ENCODE measurements around the gene ACSF3.

The ACSF3 gene

GRCh38 chr16:89145406-89146161 lies 51.9 kb downstream of the ACSF3 start:
- no peak for DNase-seq (ENCODE audit: low spot score)

- DNase-seq (ENCODE audit: low spot score) = no peak
Measured at GRCh38 chr16:89146211-89147005, 52.8 kb downstream of the ACSF3 start.

- no peak for DNase-seq (ENCODE audit: low spot score)
Measured at GRCh38 chr16:89147085-89147817, 53.6 kb downstream of the ACSF3 start.

- DNase-seq (ENCODE audit: low spot score) = no peak
Measured at GRCh38 chr16:89149386-89149785, 55.7 kb downstream of the ACSF3 start.

GRCh38 chr16:89150090-89150835 lies 56.6 kb downstream of the ACSF3 start:
- DNase-seq (ENCODE audit: low spot score) = no peak

- no peak for DNase-seq (ENCODE audit: low spot score)
Measured at GRCh38 chr16:89150981-89151380, 57.3 kb downstream of the ACSF3 start.

- DNase-seq (ENCODE audit: low spot score) = no peak
Measured at GRCh38 chr16:89152831-89153700, 59.4 kb downstream of the ACSF3 start.

GRCh38 chr16:89153848-89154271 lies 60.2 kb downstream of the ACSF3 start:
- DNase-seq (ENCODE audit: low spot score) = no peak

GRCh38 chr16:89154390-89155183 lies 60.9 kb downstream of the ACSF3 start:
- DNase-seq (ENCODE audit: low spot score) = no peak

- DNase-seq (ENCODE audit: low spot score) = no peak
Measured at GRCh38 chr16:89155184-89155679, 61.6 kb downstream of the ACSF3 start.

- no peak for DNase-seq (ENCODE audit: low spot score)
Measured at GRCh38 chr16:89155851-89156739, 62.4 kb downstream of the ACSF3 start.

- DNase-seq (ENCODE audit: low spot score) = no peak
Measured at GRCh38 chr16:89156740-89157645, 63.3 kb downstream of the ACSF3 start.

GRCh38 chr16:89157778-89158177 lies 64.1 kb downstream of the ACSF3 start:
- DNase-seq (ENCODE audit: low spot score) = no peak

GRCh38 chr16:89159066-89159849 lies 65.6 kb downstream of the ACSF3 start:
- no peak for DNase-seq (ENCODE audit: low spot score)

- no peak for DNase-seq (ENCODE audit: low spot score)
Measured at GRCh38 chr16:89159850-89160354, 66.2 kb downstream of the ACSF3 start.

- no peak for DNase-seq (ENCODE audit: low spot score)
Measured at GRCh38 chr16:89160977-89161701, 67.5 kb downstream of the ACSF3 start.
